H1 (cell line): ENCODE measurements around the gene NHERF2. TPM values are rescaled to one million over a fixed set of nuclear protein-coding genes. Genes with fewer than 3 reads are reported as not detected.

Experiments used
- CTBP2 ChIP-seq: IDR thresholded peaks from 2 replicates; pipeline ENCODE4 v1.7.0; 2011; ENCODE audit warnings: borderline replicate concordance, mild to moderate bottlenecking, moderate library complexity, mixed read lengths, low read length; ENCODE audit not compliant: insufficient read depth, insufficient read length
- EGR1 ChIP-seq: IDR thresholded peaks from 2 replicates; pipeline ENCODE4 v1.6.1; 2011; ENCODE audit warnings: low read depth, low read length, borderline replicate concordance
- HDAC2 ChIP-seq, 2 experiments: fragments of 300-600 bp in 1 of 2; sonication (generic) in 1 of 2; IDR thresholded peaks; 2 replicates each; pipeline ENCODE4 v1.6.1; 2011 to 2012; ENCODE audit warnings: low read depth in 2 of 2, low read length in 2 of 2, mild to moderate bottlenecking in 2 of 2, moderate library complexity in 2 of 2, borderline replicate concordance in 1 of 2, inconsistent platforms in 1 of 2
- HDAC6 ChIP-seq: IDR thresholded peaks from one replicate; pipeline ENCODE4 v1.7.1; 2012; ENCODE audit warnings: low read depth, mild to moderate bottlenecking, inconsistent platforms, low read length, moderate library complexity
- KDM1A ChIP-seq: fragments of 200-600, 300-600 bp; sonication (generic); IDR thresholded peaks from 2 replicates; pipeline ENCODE4 v1.7.1; 2016; ENCODE audit warnings: mild to moderate bottlenecking, low read length, borderline replicate concordance
- KDM5A ChIP-seq: fragments of 200-600 bp; IDR thresholded peaks from 2 replicates; pipeline ENCODE4 v1.7.1; 2012; ENCODE audit warnings: mild to moderate bottlenecking, low read length, inconsistent platforms, mixed read lengths
- RBBP5 ChIP-seq: IDR thresholded peaks from 2 replicates; pipeline ENCODE4 v1.7.1; 2012; ENCODE audit warnings: low read depth, mild to moderate bottlenecking, inconsistent platforms, low read length, moderate library complexity, borderline replicate concordance
- SAP30 ChIP-seq: fragments of 300-600 bp; sonication (generic); IDR thresholded peaks from 2 replicates; pipeline ENCODE4 v1.7.1; 2012; ENCODE audit warnings: low read length, moderate library complexity, mild to moderate bottlenecking, inconsistent platforms; ENCODE audit not compliant: insufficient read depth, insufficient replicate concordance
- SIRT6 ChIP-seq: IDR thresholded peaks from one replicate; pipeline ENCODE4 v1.7.1; 2012; ENCODE audit warnings: low read length, inconsistent platforms
- SUZ12 ChIP-seq: fragments of 200-600 bp; sonication (generic); IDR thresholded peaks from 2 replicates; pipeline ENCODE4 v1.6.1; 2012; ENCODE audit warnings: mild to moderate bottlenecking, inconsistent platforms, low read length, moderate library complexity, mixed read lengths
- TAF7 ChIP-seq: optimal IDR thresholded peaks from 2 replicates; pipeline ENCODE3; 2011; ENCODE audit warnings: low read depth, mild to moderate bottlenecking, inconsistent platforms, low read length, moderate library complexity, borderline replicate concordance
- TCF12 ChIP-seq: IDR thresholded peaks from 2 replicates; pipeline ENCODE4 v1.6.1; 2011; ENCODE audit warnings: low read depth, mild to moderate bottlenecking, low read length
- ZNF274 ChIP-seq: IDR thresholded peaks from 2 replicates; pipeline ENCODE4 v1.7.0; 2012; ENCODE audit warnings: low read length, borderline replicate concordance; ENCODE audit errors: extremely low read depth
- polyA plus RNA-seq, 7 experiments: library from polyadenylated mRNA; depleted of rRNA in 3 of 7; stranded (reverse) in 5 of 7; unstranded in 2 of 7; fragments of >200 nt in 5 of 7; fragments of 200-250 nt in 2 of 7; gene quantifications; 1 replicate in 5 of 7; 2 replicates in 1 of 7; 4 replicates in 1 of 7; pipeline versions ENCODE4 v1.2.1 to v1.2.3, GENCODE V29; 2011 to 2013; ENCODE audit warnings: missing spikeins in 2 of 7, mixed read lengths in 2 of 7
- total RNA-seq: library from RNA; stranded (reverse); fragmentation: NEBNext Ultra II Directional; extraction: Animal tissue kit (Norgen Biotek cat#: 25700); gene quantifications from 2 replicates; pipeline ENCODE4 v1.2.1, GENCODE V29; 2021
- TF ChIP-seq, protein P1 (sequence below): IDR thresholded peaks from 2 replicates; pipeline ENCODE4 v1.6.1; 2011; ENCODE audit warnings: low read length, improper control_type of control experiment
- TF ChIP-seq, protein P2 (sequence below), 3 experiments: IDR thresholded peaks; 1 replicate in 2 of 3; 2 replicates in 1 of 3; pipeline versions ENCODE4 v1.5.1 to v1.6.1; 2011; ENCODE audit warnings: low read length in 3 of 3, mild to moderate bottlenecking in 3 of 3, inconsistent platforms in 2 of 3, low read depth in 1 of 3, moderate library complexity in 1 of 3; ENCODE audit not compliant: insufficient read depth in 1 of 3; ENCODE audit errors: control extremely low read depth in 1 of 3

The NHERF2 gene
- total and polyA plus RNA-seq, 2 of the 8 experiments (the other 6 are each of a cell fraction or from before 2014, with no cell fraction given) = 13.9 to 19.3 TPM

DNA sequence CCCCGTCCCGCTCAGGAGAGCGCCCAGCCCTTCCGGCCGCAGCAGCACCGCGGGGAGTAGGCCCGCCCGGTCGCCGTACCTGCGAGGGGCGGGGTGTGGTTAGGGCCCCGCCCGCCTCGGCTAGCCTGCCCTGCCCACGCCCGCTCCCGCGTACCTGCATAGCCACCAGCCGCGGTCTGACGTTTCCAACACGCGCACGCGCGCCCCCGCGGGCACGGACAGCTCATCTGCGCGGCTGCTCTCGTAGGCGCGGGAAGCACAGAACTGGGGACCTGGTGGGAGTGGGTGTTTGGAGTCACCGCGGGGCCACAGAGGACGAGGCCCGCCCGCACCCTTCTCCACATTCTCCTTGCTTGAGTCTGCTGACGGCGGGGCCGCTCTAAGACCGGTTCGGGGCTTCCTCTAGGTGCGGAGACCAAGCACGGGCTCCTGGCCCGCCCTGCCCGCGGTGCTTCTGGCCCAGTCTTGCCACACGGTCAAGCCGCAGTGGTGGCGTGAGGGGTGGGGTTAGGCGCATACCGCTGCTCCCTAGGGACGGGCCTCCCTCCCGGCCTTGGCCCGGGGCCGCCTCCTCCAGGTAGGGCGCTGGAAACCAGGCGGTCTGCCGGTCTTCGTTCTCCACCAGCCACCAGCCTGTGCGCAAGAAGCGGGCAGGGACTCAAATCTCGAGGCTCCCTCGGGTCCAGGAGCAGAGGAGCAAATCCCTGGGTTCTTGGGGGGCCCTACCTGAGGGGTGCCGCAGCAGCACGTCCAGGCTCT lies 47.3 kb upstream of the NHERF2 start (continued):
- TF ChIP-seq SAP30 (no peak), KDM5A (no peak), KDM1A (no peak), EGR1 (no peak), TCF12 (no peak), CTBP2 (no peak), SIRT6 (no peak), HDAC2 (IDR thresholded peaks at IDR 0.05; ENCODE audit: borderline replicate concordance in 1 of 2, low read depth in 2 of 2, low read length in 2 of 2) (0 out of 4 replicates have a peak, but pooled peaks of 1 of the 2 experiments have one; percentile 25), TAF7 (peak; percentile 14), HDAC6 (no peak), SUZ12 (no peak; the same call in 1 of the 2 replicates), ZNF274 (no peak), RBBP5 (no peak; the same call in 1 of the 2 replicates)
- TF ChIP-seq, protein P1, sequence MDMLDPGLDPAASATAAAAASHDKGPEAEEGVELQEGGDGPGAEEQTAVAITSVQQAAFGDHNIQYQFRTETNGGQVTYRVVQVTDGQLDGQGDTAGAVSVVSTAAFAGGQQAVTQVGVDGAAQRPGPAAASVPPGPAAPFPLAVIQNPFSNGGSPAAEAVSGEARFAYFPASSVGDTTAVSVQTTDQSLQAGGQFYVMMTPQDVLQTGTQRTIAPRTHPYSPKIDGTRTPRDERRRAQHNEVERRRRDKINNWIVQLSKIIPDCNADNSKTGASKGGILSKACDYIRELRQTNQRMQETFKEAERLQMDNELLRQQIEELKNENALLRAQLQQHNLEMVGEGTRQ = no peak
- TF ChIP-seq, protein P2, sequence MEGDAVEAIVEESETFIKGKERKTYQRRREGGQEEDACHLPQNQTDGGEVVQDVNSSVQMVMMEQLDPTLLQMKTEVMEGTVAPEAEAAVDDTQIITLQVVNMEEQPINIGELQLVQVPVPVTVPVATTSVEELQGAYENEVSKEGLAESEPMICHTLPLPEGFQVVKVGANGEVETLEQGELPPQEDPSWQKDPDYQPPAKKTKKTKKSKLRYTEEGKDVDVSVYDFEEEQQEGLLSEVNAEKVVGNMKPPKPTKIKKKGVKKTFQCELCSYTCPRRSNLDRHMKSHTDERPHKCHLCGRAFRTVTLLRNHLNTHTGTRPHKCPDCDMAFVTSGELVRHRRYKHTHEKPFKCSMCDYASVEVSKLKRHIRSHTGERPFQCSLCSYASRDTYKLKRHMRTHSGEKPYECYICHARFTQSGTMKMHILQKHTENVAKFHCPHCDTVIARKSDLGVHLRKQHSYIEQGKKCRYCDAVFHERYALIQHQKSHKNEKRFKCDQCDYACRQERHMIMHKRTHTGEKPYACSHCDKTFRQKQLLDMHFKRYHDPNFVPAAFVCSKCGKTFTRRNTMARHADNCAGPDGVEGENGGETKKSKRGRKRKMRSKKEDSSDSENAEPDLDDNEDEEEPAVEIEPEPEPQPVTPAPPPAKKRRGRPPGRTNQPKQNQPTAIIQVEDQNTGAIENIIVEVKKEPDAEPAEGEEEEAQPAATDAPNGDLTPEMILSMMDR (IDR thresholded peaks at IDR 0.05; ENCODE audit: control extremely low read depth in 1 of 3, insufficient read depth in 1 of 3, low read depth in 1 of 3, low read length in 3 of 3) = no peak
